ENCODE data around the gene CNIH3. TPM values are rescaled to one million over a fixed set of nuclear protein-coding genes. Genes with fewer than 3 reads are reported as not detected.
"Not testable (repeated sequence)": the region's sequence is repeated elsewhere in the genome, so short reads cannot be mapped to it uniquely, and the experiment has no call there.

Gene CNIH3
- 1 to 10 TPM; 1.4 to 2.8 TPM for total RNA-seq
- total RNA-seq, result 2.0 to 2.1 reads per million in 2 donors

GRCh38 chr1:224615861-224616755 lies at the start of gene CNIH3:
TSS of gene CNIH3 (plus strand) at chr1:224616317. CDS start at chr1:224617175, 858 bp downstream.
- Mint-ChIP-seq H3K27me3 (peaks cover 46% of the 10 kb centered on the region), H3K36me3 (ENCODE audit: low read depth) (peaks cover 2% of the 10 kb centered on the region)
- ATAC-seq, result peak; percentile 69

GRCh38 chr1:224566492-224566891 lies 49.6 kb upstream of the CNIH3 start:
- not testable (repeated sequence) for H3K4me1 Mint-ChIP-seq; ATAC-seq; DNase-seq; H3K36me3 Mint-ChIP-seq (ENCODE audit: low read depth); H3K27ac Mint-ChIP-seq; H3K4me3 Mint-ChIP-seq; H3K27me3 Mint-ChIP-seq; H3K9me3 ChIP-seq (ENCODE audit: control insufficient read depth, low read length, poor library complexity, severe bottlenecking)

More at GRCh38 chr1:224615861-224616755, at the start of gene CNIH3:
- peak within 1 kb of the TSS; percentile 72 for H3K27ac Mint-ChIP-seq
- no peaks in the 10 kb centered on the region for H3K9me3 ChIP-seq (ENCODE audit: control insufficient read depth, low read length, poor library complexity, severe bottlenecking)
- H3K4me3 Mint-ChIP-seq, result peak within 1 kb of the TSS; percentile 89
- peak; percentile 22 to 29 (median 23) for DNase-seq
- peaks cover 26% of the 10 kb centered on the region for H3K4me1 Mint-ChIP-seq

GRCh38 chr1:224569276-224569675 lies 46.8 kb upstream of the CNIH3 start:
- DNase-seq (no peak), ATAC-seq (no peak)
- Mint-ChIP-seq H3K4me1 (no peaks in the 10 kb centered on the region), H3K4me3 (no peak overlapping the region), H3K27ac (no peak overlapping the region), H3K36me3 (ENCODE audit: low read depth) (peaks cover 3% of the 10 kb centered on the region), H3K27me3 (peaks cover 13% of the 10 kb centered on the region)
- no peaks in the 10 kb centered on the region for H3K9me3 ChIP-seq (ENCODE audit: control insufficient read depth, low read length, poor library complexity, severe bottlenecking)

GRCh38 chr1:224571975-224572374 lies 44.1 kb upstream of the CNIH3 start:
- not testable (repeated sequence) for ATAC-seq; H3K9me3 ChIP-seq (ENCODE audit: control insufficient read depth, low read length, poor library complexity, severe bottlenecking); H3K27ac Mint-ChIP-seq; H3K4me3 Mint-ChIP-seq; H3K4me1 Mint-ChIP-seq; H3K36me3 Mint-ChIP-seq (ENCODE audit: low read depth); DNase-seq
- peaks cover 13% of the 10 kb centered on the region for H3K27me3 Mint-ChIP-seq

- H3K4me3 Mint-ChIP-seq, result no peak overlapping the region
- ATAC-seq (no peak), DNase-seq (no peak)
- H3K9me3 ChIP-seq (ENCODE audit: control insufficient read depth, low read length, poor library complexity, severe bottlenecking), result no peaks in the 10 kb centered on the region
- H3K4me1 Mint-ChIP-seq, result no peaks in the 10 kb centered on the region
- H3K27me3 Mint-ChIP-seq, result no peaks in the 10 kb centered on the region
- H3K27ac Mint-ChIP-seq, result no peak overlapping the region
- peaks cover 3% of the 10 kb centered on the region for H3K36me3 Mint-ChIP-seq (ENCODE audit: low read depth)
Measured at GRCh38 chr1:224579526-224579925, 36.6 kb upstream of the CNIH3 start.

GRCh38 chr1:224580006-224580405 lies 36.1 kb upstream of the CNIH3 start:
- no peak for ATAC-seq

GRCh38 chr1:224582041-224582440 lies 34.1 kb upstream of the CNIH3 start:
- Mint-ChIP-seq H3K36me3 (ENCODE audit: low read depth) (peaks cover 6% of the 10 kb centered on the region), H3K4me3 (no peak overlapping the region), H3K27ac (no peak overlapping the region), H3K27me3 (no peaks in the 10 kb centered on the region), H3K4me1 (no peaks in the 10 kb centered on the region)
- DNase-seq (no peak), ATAC-seq (no peak)
- no peaks in the 10 kb centered on the region for H3K9me3 ChIP-seq (ENCODE audit: control insufficient read depth, low read length, poor library complexity, severe bottlenecking)

More at GRCh38 chr1:224580006-224580405, 36.1 kb upstream of the CNIH3 start:
- Mint-ChIP-seq H3K36me3 (ENCODE audit: low read depth) (peaks cover 4% of the 10 kb centered on the region), H3K4me3 (no peak overlapping the region), H3K4me1 (no peaks in the 10 kb centered on the region), H3K27me3 (no peaks in the 10 kb centered on the region), H3K27ac (no peak overlapping the region)
- DNase-seq, result no peak
- H3K9me3 ChIP-seq (ENCODE audit: control insufficient read depth, low read length, poor library complexity, severe bottlenecking), result no peaks in the 10 kb centered on the region

GRCh38 chr1:224583774-224584173 lies 32.3 kb upstream of the CNIH3 start:
- no peak for DNase-seq
- H3K27me3 Mint-ChIP-seq, result no peaks in the 10 kb centered on the region
- H3K36me3 Mint-ChIP-seq (ENCODE audit: low read depth), result peaks cover 6% of the 10 kb centered on the region
- no peaks in the 10 kb centered on the region for H3K4me1 Mint-ChIP-seq
- ATAC-seq, result no peak
- H3K27ac Mint-ChIP-seq, result no peak overlapping the region
- no peak overlapping the region for H3K4me3 Mint-ChIP-seq
- H3K9me3 ChIP-seq (ENCODE audit: control insufficient read depth, low read length, poor library complexity, severe bottlenecking), result no peaks in the 10 kb centered on the region

- DNase-seq (no peak), ATAC-seq (no peak)
- Mint-ChIP-seq H3K4me3 (no peak overlapping the region), H3K27ac (no peak overlapping the region), H3K27me3 (no peaks in the 10 kb centered on the region), H3K4me1 (no peaks in the 10 kb centered on the region), H3K36me3 (ENCODE audit: low read depth) (peaks cover 6% of the 10 kb centered on the region)
- no peaks in the 10 kb centered on the region for H3K9me3 ChIP-seq (ENCODE audit: control insufficient read depth, low read length, poor library complexity, severe bottlenecking)
Measured at GRCh38 chr1:224585051-224585450, 31.1 kb upstream of the CNIH3 start.

GRCh38 chr1:224587051-224587450 lies 29.1 kb upstream of the CNIH3 start:
- Mint-ChIP-seq H3K4me3 (no peak overlapping the region), H3K27me3 (peaks cover 4% of the 10 kb centered on the region), H3K4me1 (peaks cover 1% of the 10 kb centered on the region), H3K27ac (no peak overlapping the region), H3K36me3 (ENCODE audit: low read depth) (peaks cover 6% of the 10 kb centered on the region)
- no peaks in the 10 kb centered on the region for H3K9me3 ChIP-seq (ENCODE audit: control insufficient read depth, low read length, poor library complexity, severe bottlenecking)
- ATAC-seq, result no peak
- DNase-seq, result no peak

GRCh38 chr1:224588515-224588914 lies 27.6 kb upstream of the CNIH3 start:
- ATAC-seq, result no peak
- Mint-ChIP-seq H3K4me1 (peaks cover 6% of the 10 kb centered on the region), H3K27ac (no peak overlapping the region)

GRCh38 chr1:224589006-224589405 lies 27.1 kb upstream of the CNIH3 start:
- Mint-ChIP-seq H3K36me3 (ENCODE audit: low read depth) (peaks cover 3% of the 10 kb centered on the region), H3K4me3 (no peak overlapping the region), H3K27me3 (peaks cover 6% of the 10 kb centered on the region), H3K27ac (no peak overlapping the region), H3K4me1 (peaks cover 6% of the 10 kb centered on the region)
- H3K9me3 ChIP-seq (ENCODE audit: control insufficient read depth, low read length, poor library complexity, severe bottlenecking), result no peaks in the 10 kb centered on the region
- ATAC-seq (no peak), DNase-seq (no peak)

More at GRCh38 chr1:224588515-224588914, 27.6 kb upstream of the CNIH3 start:
- no peak for DNase-seq
- Mint-ChIP-seq H3K27me3 (peaks cover 6% of the 10 kb centered on the region), H3K36me3 (ENCODE audit: low read depth) (peaks cover 3% of the 10 kb centered on the region), H3K4me3 (no peak overlapping the region)
- H3K9me3 ChIP-seq (ENCODE audit: control insufficient read depth, low read length, poor library complexity, severe bottlenecking), result no peaks in the 10 kb centered on the region

GRCh38 chr1:224591326-224591725 lies 24.8 kb upstream of the CNIH3 start:
- H3K4me3 Mint-ChIP-seq, result no peak overlapping the region
- no peak for ATAC-seq
- H3K27ac Mint-ChIP-seq, result no peak overlapping the region
- H3K36me3 Mint-ChIP-seq (ENCODE audit: low read depth), result no peaks in the 10 kb centered on the region
- DNase-seq, result no peak
- peaks cover 6% of the 10 kb centered on the region for H3K4me1 Mint-ChIP-seq
- no peaks in the 10 kb centered on the region for H3K9me3 ChIP-seq (ENCODE audit: control insufficient read depth, low read length, poor library complexity, severe bottlenecking)
- peaks cover 6% of the 10 kb centered on the region for H3K27me3 Mint-ChIP-seq
